ENCODE measurements around the gene PLET1. TPM values are rescaled to one million over a fixed set of nuclear protein-coding genes. Genes with fewer than 3 reads are reported as not detected.

Gene PLET1
- total and polyA plus RNA-seq, 2 of the 4 experiments (the other 2 are of a cell fraction), result not detected

DNA sequence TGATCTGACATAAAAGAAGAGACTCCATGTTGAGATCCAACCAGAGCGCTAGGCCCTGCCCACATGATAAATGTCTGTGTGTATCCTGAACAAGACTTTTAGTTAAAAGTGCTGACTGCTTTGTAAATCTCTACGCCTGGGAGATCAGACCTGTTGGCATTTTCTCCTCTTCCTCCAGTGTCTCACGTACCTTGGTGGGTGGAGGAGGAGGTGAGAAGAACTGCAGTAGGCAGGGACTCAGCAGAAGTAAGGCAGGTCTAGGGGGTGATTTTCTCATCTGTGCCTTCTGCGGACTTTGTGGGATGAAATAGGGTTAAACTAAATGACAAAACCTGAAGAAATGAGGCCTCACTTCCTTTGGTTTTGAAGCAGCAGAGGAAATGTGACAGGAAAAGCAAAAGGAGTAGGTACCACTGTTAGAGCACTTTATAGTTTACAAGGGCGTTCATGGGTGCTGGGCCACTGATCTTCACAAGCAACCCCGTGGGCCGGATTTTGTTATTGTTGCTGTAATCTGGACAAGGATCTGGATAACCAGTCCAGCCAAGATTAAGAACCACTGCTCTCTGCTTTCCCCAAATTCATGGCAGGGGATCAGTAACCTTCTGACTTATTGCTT is 36.7 kb upstream of the PLET1 start:
- Histone ChIP-seq H2AFZ (replicated peaks; ENCODE audit: low read length, poor library complexity) (no peak overlapping the region), H3K4me2 (ENCODE audit: low read depth, low read length) (no peak overlapping the region), H3K79me1 (ENCODE audit: low read depth in 1 of 2, low read length in 2 of 2) (peaks cover 0 to 3% of the 10 kb centered on the region in 2 experiments; a peak in 1 of 4 replicates), H3K9ac (ENCODE audit: low read depth, low read length) (no peak overlapping the region), H4K5ac (ENCODE audit: low read depth, low read length) (no peak overlapping the region), H3K27ac (ENCODE audit: insufficient read depth, low read length) (no peak overlapping the region), H3K9me1 (ENCODE audit: insufficient read depth, low read length) (peaks cover 18% of the 10 kb centered on the region; the same call in 1 of the 2 replicates), H3K4ac (ENCODE audit: low read depth, low read length) (peak overlapping the region; percentile 8; the same call in 1 of the 2 replicates), H3K18ac (ENCODE audit: low read depth, low read length) (no peak overlapping the region), H3K4me1 (ENCODE audit: control insufficient read depth, insufficient read depth, low read length) (peaks cover 8% of the 10 kb centered on the region), H3K27me3 (ENCODE audit: control insufficient read depth, insufficient read depth, low read length) (no peaks in the 10 kb centered on the region), H2BK5ac (ENCODE audit: low read depth, low read length, poor library complexity, severe bottlenecking) (no peak overlapping the region), H2AK5ac (ENCODE audit: low read depth, low read length) (no peak overlapping the region), H2AK9ac (replicated peaks; ENCODE audit: low read depth, low read length, poor library complexity) (no peak overlapping the region), H2BK120ac (ENCODE audit: low read depth, low read length) (no peak overlapping the region), H3K36me3 (ENCODE audit: control insufficient read depth, insufficient read depth, low read length) (no peaks in the 10 kb centered on the region), H2BK15ac (ENCODE audit: low read depth, low read length) (no peak overlapping the region), H3K14ac (replicated peaks; ENCODE audit: low read depth, low read length) (no peak overlapping the region), H4K91ac (ENCODE audit: insufficient read depth, low read depth, low read length) (no peak overlapping the region), H3K4me3 (ENCODE audit: insufficient read depth, low read depth, low read length) (no peak overlapping the region), H2BK20ac (ENCODE audit: low read depth, low read length) (no peak overlapping the region), H3K23ac (ENCODE audit: low read depth, low read length) (no peak overlapping the region), H4K8ac (ENCODE audit: low read depth in 2 of 2, low read length in 2 of 2) (no peak overlapping the region), H3K9me3 (ENCODE audit: control insufficient read depth, insufficient read depth, low read length) (no peaks in the 10 kb centered on the region), H4K20me1 (ENCODE audit: insufficient read depth, low read length) (no peaks in the 10 kb centered on the region), H3K56ac (ENCODE audit: extremely low read depth, insufficient read depth, low read length) (no peak overlapping the region)
- in situ Hi-C loops (cut with MboI; ENCODE audit: low sequenced_read_pairs) (no loop called here), intact Hi-C loops (cut with micrococcal nuclease) (loop anchor here (10.0 kb wide), 1 partner anchor 667 kb away; the partner anchor contains the start of gene NCAM1), dilution Hi-C loops (cut with HindIII; ENCODE audit: low sequenced_read_pairs, unreplicated experiment) (no loop called here)
- TF ChIP-seq BHLHE40 (IDR thresholded peaks at IDR 0.05; ENCODE audit: low read depth, low read length), result no peak
- TF ChIP-seq MXI1 (IDR thresholded peaks at IDR 0.05; ENCODE audit: borderline replicate concordance, low read depth, low read length), result no peak
- no peak for TF ChIP-seq POLR2A (IDR thresholded peaks at IDR 0.05; ENCODE audit: low read depth, low read length)
- TF ChIP-seq RAD21 (IDR thresholded peaks at IDR 0.05; ENCODE audit: low read length), result no peak
- TF ChIP-seq RCOR1 (IDR thresholded peaks at IDR 0.05; ENCODE audit: insufficient replicate concordance, low read length), result no peak
- TF ChIP-seq RFX5 (IDR thresholded peaks at IDR 0.05; ENCODE audit: low read depth, low read length), result no peak
- no peak for TF ChIP-seq NFE2L2 (IDR thresholded peaks at IDR 0.05; ENCODE audit: low read depth, low read length)
- TF ChIP-seq SMC3 (IDR thresholded peaks at IDR 0.05; ENCODE audit: low read depth, low read length), result no peak
- no peak for TF ChIP-seq MAFK (IDR thresholded peaks at IDR 0.05; ENCODE audit: low read depth, low read length)
- TF ChIP-seq MAZ (IDR thresholded peaks at IDR 0.05; ENCODE audit: borderline replicate concordance, low read depth, low read length), result no peak
- TF ChIP-seq, protein P1, sequence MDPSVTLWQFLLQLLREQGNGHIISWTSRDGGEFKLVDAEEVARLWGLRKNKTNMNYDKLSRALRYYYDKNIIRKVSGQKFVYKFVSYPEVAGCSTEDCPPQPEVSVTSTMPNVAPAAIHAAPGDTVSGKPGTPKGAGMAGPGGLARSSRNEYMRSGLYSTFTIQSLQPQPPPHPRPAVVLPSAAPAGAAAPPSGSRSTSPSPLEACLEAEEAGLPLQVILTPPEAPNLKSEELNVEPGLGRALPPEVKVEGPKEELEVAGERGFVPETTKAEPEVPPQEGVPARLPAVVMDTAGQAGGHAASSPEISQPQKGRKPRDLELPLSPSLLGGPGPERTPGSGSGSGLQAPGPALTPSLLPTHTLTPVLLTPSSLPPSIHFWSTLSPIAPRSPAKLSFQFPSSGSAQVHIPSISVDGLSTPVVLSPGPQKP (IDR thresholded peaks at IDR 0.05; ENCODE audit: borderline replicate concordance, low read depth, low read length), result no peak
- no peak for TF ChIP-seq CEBPB (IDR thresholded peaks at IDR 0.05; ENCODE audit: low read depth, low read length)
- TF ChIP-seq, protein P2, sequence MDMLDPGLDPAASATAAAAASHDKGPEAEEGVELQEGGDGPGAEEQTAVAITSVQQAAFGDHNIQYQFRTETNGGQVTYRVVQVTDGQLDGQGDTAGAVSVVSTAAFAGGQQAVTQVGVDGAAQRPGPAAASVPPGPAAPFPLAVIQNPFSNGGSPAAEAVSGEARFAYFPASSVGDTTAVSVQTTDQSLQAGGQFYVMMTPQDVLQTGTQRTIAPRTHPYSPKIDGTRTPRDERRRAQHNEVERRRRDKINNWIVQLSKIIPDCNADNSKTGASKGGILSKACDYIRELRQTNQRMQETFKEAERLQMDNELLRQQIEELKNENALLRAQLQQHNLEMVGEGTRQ (IDR thresholded peaks at IDR 0.05; ENCODE audit: low read depth, low read length), result no peak
- ChIA-PET POLR2A (ENCODE audit: unreplicated experiment) (no interaction called here), CTCF (no interaction called here)
- DNase-seq, result no peak
- no peak for ATAC-seq (ENCODE audit: low read depth)
- BruUV-seq (replicated peaks), result no TSS peak
- WGBS, 2 experiments (ENCODE audit: extremely low coverage in 2 of 2, insufficient read length in 1 of 2), result 100% methylated on average over 1 of the region's 7 CpGs; no CpG with 5 or more reads in 1 of the 2 experiments
